Stimulated activated CD8-positive, alpha-beta memory T cell treated with anti-CD3 and anti-CD28 coated beads, Interleukin-4, amount 100 ng/mL, for 1 hour (primary cell): ENCODE results near the gene RGS12.
"Not testable (repeated sequence)": the region's sequence is repeated elsewhere in the genome, so short reads cannot be mapped to it uniquely, and the experiment has no call there.

Experiments used
- DNase-seq, 2 donors: peaks; one replicate each; pipeline ENCODE4 v3.0.0-alpha.2; 2020; ENCODE audit warnings: low read depth in 2 of 2, low spot score in 1 of 2

Gene RGS12

DNA sequence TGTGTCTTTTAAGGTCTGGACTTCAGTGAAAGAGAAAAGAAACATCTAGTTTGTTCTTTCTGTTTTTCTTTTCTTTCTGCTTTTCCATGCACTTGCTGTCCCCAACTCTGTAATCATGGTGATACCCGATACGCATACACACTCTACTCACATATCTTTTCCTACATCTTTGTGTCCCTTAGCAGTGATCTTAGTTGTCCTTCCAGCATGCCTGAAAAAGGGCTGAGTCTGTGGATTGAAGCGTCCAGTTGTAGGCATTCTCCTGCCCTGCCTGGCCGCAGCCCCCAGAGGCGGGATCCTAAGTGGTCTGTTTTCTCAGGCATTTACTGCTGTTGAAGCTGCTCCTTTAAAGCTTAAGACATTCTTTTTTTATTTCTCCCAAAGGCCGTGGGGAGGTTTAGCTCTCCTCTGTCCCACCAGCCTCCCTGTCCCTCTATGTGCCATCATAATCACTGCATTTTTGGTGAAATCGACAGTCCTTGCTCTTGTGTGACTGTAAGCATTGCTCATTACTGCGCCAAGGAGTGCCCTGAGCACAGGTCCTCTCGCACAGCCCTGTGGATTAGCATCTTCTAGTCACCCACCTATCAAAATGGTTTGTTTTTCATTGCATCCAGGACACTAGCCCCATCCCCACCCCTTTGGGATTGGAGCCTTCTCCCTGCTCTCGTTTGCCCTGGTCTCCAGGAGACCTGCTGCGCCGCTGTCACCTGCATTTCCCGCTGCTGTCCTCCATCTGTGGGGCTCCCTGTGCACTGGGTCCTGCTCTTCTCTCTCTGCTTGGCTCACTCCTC, 4.4 kb downstream of the RGS12 start:
- DNase-seq, result no peak

DNA sequence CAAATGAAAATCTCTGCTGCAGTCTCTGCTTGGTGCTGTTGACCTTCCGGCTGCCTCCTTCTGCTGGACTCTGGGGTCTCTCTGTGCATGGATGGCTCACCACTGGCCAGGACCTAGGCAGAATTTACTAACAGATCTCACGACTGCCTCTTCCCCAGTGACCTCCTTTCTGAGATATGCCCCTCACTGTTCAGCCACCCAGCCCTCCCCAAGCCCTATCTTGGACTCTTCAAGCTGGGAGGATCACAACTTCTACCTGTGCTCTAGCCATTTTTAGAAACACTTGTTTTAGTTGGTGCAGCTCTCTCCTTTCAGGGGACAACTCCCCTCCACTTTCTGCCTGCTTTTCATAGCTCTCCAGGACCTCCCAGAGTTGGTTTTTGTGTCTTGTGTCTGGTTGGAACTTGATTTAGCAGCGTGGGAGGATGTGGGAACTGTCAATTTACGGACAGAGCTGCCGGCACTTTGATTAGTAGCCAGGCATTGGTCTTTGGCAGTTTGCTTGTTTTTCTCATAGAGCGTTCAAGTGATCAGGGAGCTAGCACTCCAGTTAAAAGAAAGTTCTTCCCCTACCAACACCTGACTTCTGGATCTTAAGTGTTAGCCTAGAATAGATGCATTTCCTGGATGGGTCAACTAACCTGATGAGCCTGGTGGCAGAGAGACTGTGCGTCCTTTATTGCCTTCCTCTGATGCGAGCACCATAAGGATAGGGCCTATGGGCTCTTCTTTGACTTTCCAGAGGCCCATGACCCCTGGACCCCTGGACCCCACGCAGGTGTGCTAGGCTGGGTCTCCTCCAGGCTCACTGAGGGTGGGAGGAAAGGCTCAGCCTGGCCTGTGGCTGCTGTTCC, 6.5 kb downstream of the RGS12 start:
- no peak for DNase-seq

DNA sequence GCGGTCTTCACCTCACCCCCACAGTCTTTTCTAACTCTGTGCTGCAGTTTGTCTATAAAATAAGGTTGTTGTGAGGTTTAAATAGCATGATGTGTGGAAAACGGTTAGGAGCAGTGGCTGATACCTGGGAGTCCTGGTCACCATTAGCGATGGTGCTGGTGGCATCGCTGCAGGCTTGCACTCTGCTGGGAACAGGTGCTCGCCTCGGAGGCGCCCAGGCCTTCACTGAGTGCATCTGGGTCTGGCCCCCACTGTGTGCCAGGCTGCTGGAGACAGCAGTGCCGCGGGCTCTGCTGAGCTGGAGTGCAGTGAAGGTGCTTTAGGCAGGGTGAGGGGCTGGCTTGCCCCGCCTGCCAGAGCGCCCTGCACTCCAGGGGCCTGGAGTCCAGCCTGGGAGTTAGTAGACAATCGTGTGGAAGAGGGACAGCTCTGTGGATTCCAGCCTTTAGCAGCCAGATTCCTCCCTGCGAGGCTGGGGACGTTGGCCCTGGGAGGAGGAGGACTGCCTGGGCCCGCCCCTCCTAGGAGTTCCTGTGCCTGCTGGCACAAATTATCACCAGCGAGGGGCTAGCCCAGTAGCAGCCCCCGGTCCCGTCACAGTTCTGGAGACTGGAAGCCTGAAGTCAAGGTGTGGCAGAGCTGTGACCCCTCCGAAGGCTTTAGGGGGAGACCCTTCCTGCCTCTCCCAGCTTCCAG, 7.3 kb downstream of the RGS12 start:
- DNase-seq, result no peak

DNA sequence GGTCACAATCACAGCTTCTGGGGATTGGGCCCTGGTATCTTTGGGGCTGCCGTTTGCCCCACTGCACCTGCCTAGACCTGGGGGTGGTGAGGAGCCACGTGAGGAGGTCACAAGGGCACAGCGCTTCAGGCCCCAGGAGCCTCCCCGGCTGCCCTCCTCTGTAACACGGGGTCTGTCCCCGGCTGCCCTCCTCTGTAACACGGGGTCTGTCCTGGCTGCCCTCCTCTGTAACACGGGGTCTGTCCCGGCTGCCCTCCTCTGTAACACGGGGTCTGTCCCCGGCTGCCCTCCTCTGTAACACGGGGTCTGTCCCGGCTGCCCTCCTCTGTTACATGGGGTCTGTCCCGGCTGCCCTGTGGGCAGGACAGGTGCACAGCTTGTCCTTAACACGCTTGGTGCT, 8.1 kb downstream of the RGS12 start:
- not testable (repeated sequence) for DNase-seq

DNA sequence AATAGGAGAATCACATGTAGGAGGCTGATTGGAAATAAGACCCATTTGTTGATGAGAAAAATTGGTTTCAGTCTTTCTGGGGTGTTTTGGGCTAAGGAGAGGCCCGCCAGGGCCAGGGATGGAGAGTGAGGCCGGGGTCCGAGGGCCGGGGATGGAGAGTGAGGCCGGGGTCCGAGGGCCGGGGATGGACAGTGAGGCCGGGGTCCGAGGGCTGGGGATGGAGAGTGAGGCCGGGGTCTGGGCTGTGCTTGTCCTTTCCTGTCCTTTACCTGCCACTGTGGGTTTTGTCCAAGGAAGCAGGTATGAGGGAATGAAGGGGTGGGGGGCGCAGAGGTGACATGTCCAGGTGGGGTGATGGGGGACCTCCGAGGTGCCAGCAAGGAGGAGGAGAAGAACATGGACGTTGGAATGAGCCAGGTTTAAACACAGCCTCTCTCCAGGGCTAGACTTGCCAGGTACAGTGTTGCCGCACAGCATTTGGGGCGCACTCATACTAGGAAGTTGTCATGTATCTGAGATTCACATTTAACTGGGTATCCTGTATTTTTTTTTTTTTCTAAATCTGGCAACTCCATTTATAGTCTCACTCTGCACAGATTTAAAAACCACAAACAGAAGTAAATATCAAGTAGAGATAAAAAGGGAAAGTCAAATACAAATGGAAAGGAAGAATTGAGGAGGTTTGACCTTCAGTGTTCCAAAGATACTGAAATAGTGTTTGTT, 8.8 kb downstream of the RGS12 start:
- no peak for DNase-seq

DNA sequence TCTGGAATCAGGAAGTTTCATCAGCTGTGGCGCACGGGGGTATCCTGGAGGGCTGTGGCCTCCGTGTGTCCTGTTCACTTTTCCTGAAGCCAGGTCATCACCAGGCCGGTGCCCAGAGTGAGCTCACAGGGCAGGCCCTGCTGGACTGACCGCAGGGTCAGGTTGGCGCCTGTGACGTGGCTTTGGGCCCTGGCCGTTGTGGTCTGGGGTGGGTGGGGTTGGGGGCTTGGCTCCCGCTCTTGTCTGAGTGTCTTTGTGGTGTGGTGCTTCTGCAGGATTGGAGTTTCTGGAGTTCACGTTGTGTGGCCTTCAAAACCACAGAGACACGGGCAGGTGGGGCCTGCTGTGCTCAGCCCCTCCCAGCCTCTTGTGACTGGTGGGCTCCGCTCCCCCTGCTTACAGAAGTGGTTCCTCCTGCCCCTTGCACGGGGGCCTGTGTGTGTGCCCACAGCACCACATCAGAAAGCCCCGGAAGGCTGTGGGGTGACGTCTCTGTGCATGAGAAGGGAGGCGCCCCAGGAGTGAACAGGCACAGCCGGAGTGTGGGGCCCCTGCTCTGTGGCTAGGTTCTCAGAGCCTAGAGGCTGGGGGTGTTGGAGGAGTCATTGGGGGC, 9.5 kb downstream of the RGS12 start:
- DNase-seq, result peak; percentile 46 to 61

DNA sequence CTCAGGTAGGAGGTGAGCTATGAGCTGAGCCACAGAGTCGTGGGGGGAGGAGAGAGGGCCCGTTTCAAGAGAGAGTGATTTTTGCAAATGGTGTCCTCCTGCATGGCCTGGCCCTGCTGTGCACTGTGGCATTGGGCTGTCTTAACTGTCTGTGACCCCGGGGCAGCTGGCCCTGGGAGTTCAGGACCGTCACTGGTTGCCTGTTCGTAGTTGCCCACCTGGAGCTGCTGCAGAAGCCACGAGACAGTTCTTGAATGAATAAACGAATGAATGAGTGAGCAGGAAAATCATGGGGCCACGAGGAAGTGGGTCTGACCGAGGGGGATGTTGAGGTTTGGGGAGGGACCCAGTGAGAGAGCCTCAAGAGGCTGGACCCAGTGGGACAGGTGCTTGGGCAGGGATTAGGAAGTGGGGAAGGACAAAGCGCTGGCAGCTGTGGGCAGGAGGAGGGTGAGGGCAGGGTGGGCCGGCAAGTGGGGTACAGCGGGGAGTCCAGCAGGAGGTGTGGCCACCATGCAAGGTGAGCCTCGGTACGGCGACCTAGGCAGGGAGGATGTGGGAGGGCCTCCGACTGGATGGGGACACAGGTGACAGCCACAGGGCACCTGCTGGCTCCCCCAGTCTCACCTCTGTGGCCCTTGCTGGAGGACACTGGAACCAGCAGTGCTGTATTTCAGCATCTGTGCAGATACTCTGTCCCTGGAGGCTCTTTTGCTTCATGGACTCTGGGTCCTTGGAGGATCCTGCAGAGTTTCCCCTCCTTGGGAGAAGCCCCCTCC, 10.2 kb downstream of the RGS12 start:
- DNase-seq, result no peak

DNA sequence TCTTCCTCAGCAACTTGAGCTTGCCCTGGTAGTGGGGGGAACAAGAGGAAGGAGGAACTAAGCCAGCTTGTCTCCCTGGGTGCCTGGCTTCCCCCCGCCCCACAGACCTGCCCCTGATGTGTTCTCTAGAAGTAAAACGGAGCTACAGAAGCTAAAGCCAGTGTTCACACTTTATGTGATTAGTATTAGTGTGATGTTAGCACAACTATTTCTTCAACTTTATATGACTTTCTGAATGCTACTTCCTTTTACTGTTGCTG, 10.7 kb downstream of the RGS12 start:
- no peak for DNase-seq

DNA sequence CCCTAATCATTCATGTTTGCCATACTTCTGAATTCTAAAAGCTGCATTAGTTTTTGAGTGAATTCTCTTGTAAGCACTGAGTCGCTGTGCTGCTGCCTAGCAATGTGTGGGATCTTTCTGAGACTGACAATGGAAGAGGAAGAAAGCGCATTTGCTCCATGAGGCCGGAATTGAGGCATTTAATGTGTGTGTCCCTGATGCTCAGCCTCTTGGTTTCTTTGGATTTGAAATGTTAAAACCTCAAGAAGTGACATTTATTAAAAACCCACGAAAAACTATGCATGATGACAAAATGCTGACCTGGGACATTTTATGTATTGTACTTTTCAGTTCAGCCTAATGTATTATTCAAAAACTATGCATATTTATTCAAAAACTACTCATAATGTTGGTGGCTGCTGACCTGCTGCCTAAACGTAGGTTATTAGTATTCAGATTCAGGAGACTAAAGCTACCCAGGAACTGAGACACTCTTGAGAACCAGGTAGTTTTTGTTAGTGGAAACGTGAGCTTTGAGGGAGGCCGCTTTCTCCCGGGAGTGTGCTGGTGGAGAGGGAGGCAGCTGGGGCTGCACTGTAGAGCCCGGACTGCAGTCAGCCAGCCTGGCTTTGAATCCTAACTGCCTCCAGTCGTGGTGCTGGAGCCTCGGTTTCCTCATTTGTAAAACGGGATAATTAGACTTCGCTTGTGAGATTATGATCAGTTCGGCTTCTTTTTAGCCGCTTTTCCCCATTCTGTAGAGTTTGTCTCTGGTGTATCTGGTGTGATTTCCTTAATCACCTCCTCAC, 11.3 kb downstream of the RGS12 start:
- no peak for DNase-seq

DNA sequence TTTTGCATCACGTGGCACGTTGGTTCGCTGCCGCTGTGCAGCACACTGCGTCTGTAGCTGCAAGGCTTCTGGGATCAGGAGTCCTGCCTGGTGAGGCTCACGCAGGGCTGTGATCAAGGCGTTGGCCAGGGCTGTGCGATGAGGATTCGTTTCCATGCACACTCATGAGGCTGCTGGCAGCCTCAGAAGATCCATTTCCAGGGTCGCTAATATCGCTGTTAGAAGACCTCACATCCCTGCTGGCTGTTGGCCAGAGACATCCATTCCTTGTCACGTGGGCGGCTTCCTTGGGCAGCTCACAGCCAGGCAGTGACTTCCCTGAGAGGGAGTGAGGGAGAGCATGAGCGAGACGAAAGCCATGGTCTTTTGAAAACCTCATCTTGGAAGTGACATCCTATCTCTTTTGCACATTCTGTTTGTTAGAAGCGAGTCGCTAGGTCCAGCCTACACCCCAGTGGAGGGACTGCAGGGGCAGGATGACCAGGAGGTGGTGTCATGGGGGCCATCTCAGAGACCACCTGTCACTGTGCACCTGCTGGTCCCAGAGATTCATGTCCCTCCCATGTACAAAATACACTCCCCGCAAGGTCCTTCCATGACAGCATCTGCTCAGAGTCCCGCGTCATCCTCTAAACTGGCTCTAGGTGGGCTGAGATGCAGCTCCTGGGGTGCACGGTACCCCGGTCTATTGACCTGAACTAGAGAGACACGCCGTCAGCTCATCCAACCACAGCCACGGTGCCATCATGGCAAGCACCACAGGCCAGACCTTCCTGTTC, 12.2 kb downstream of the RGS12 start:
- no peak for DNase-seq

DNA sequence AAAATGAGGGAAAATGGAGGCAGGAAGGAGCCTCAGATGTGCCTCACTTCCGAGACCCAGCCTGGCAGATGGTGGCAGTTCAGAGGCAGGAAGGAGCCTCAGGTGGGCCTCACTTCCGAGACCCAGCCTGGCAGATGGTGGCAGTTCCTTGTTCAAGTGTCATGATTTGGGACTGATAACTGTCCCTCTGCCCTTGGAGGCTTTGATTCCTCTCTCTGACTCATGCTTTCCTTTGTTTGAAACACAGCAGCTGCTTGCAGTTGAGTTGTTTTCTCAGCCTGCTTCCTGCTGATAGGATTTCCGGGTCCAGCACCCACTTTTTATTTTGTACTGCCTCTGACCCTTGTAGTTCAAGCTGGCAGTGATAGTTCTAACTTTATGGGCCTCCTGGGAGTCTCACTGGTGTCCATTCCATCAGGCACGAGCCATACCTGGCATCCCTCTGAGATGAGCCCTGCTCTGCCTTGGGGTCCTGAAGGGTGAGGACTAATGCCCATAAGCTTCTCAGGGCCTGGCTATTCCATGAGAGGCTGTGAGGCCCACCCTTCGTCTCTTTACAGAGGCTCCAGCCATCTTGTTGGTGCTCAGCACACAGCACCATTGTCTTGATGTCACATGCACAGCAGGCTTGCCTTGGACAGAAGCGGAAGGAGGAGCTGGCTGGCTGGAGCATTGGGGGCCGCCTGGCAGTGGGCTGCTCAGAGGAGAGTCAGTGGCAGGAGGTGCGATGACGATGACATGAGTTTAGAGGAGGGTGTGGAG, 13.0 kb downstream of the RGS12 start:
- no peak for DNase-seq

DNA sequence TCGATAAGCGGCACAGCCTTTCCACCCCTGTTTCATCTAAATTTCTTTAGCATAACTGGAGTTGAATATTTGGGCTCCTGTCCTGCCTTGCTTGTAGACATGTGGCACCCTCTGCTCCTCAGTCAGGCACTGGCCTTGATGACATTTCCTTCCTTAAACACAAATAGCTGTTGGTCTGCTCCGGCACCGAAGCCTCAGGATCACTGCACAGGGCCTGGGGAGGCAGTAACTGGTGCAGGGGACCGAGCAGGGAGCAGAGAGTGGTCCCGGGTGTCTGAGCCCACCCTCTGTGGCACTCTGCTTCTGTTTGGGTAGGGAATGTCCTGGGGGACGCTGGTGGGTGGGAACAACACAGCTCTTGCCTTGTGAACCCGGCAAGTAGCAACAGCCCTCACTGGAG, 13.6 kb downstream of the RGS12 start:
- no peak for DNase-seq

DNA sequence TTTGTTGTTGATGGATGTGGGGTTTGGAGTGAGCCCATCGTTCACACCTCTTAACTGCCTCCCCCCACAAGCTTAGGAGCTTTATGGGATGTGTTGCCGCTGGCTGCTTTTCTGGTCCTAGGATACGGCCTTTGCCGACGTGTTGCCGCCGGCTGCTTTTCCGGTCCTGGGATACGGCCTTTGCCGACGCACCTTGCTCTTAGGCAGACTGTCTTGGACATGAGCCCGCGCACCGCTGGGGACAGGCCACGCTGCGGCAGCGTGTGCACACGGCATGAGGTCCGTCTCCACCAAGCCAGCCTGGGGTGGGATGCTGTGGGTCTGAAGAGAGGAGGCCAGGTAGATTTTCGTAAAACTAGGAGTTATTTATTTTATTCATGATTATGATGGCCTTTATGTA, 14.2 kb downstream of the RGS12 start:
- no peak for DNase-seq

DNA sequence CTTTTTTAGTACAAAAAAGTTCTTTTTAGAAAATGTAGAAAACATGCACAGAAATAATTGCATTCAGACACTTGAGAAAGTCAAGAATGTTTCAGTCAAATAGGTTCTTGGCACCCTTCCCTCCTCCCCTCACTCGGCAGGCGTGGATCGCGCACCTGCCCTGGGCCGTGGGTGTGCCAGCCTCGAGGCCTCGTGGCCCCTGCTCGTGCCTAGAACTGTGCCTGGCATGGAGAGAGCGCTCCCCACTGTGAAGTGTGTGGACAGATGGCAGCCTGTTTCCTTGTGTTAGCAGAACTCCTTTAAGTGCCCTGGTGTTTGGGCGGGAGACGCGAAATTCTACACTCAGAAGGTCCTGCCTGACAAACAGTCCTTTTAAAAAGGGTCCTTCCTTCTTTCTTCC, 14.7 kb downstream of the RGS12 start:
- no peak for DNase-seq

DNA sequence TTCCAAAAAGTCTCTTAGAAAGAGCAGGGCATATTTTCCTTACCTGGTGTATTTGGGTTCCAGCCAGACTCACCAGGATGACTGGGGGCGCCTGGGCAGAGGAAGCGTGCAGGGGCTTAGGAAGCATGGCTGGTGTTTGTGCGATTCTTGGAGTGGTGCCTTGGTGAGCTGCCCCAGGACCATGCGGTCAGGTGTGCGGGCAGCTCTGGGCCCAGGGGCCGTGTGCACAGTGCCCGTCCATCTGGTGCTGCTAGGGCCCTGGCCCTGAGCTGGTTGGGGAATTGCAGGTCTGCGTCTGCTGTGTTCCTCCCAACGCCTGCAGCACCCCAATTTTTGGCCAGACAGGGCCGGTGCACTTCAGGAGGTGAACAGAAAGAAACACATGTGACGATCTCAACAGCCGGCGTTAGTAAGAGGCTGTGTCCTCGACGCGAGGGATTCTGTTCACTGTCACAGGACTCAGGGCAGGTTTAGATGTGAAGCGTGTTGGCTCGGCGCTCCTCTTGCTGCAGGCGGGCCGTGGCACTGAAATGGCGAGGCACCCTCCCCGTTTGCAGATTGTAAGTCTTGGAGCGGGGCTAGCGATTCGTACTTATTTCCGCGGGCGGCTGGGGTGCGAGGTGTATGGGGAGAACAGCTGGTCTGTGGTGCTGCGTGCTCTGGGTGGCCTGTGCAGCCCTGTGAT, 15.2 kb downstream of the RGS12 start:
- no peak for DNase-seq

DNA sequence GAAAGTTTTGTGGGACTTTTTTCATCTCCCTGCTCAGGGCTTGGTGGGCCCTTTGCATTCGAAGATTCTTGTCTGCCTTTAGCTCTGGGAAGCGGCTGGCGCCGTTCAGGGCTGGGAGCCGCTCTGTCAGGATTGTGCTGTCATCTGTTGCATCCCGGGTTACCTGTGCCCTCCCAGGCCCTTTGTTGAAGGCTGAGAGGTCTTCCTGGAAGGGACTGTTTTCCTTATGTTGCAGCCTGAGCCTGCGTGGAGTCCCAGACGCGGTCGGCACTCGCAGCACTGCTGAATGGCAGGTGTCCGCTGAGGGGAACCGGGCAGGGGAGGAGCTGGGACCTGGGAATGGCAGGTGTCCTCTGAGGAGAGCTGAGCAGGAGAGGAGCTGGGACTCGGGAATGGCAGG, 15.9 kb downstream of the RGS12 start:
- no peak for DNase-seq

DNA sequence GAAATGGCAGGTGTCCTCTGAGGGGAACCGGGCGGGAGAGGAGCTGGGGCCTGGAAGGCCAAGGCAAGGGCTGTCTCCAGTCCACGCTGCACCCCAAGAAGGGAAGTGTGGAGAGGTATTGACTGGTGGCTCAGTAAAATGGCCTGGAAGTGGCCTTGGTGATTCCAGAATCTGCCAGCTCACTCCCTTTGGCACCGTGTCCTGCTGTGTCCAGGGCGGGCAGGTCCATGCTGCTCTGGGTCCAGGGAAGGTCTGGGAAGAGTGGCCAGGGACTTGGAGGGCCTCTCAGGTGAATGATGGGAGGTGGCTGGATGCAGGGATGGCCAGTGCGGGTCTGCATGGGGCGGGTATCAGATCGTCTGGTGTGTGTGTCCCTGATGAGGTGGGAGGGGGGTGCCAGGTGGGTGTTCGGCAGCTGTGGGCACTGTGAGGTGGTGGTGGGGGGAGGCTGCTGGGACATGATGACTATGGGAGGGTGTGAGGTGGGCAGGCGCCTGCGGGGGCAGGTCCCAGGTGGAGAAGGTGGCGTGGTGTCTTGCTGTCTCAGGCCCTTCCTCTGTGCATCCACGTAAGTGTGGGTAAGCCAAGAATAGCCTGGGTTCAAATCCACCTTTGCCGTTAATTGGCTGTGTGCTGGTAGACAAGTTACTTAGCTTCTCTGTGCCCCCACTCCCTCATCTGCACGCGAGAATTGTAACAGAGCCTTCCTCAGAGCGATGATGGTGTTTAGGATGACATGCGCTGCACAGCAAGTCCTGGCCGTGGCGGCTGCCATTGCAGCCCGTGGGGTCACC, 17.7 kb downstream of the RGS12 start:
- DNase-seq, result no peak
